H1 (cell line): ENCODE measurements around the gene ADD2. TPM values are rescaled to one million over a fixed set of nuclear protein-coding genes. Genes with fewer than 3 reads are reported as not detected.

Source experiments
- BCL11A ChIP-seq, 2 experiments: IDR thresholded peaks; one replicate each; pipeline ENCODE4 v1.6.1; 2011; ENCODE audit warnings: low read depth in 2 of 2, low read length in 2 of 2, mild to moderate bottlenecking in 2 of 2
- GTF2F1 ChIP-seq: IDR thresholded peaks from 2 replicates; pipeline ENCODE4 v1.6.1; 2012; ENCODE audit warnings: low read depth, low read length, improper control_type of control experiment, borderline replicate concordance
- KDM4A ChIP-seq: IDR thresholded peaks from one replicate; pipeline ENCODE4 v1.7.1; 2012; ENCODE audit warnings: low read depth, mild to moderate bottlenecking, moderate library complexity, low read length, inconsistent platforms; ENCODE audit not compliant: severe bottlenecking
- RNF2 ChIP-seq: fragments of 200-900, 300-1000 bp; sonication (generic); IDR thresholded peaks from 2 replicates; pipeline ENCODE4 v1.7.1; 2016; ENCODE audit warnings: borderline replicate concordance, low read depth, mild to moderate bottlenecking, antibody characterized with exemption, low read length; ENCODE audit not compliant: poor library complexity, severe bottlenecking; ENCODE audit errors: missing control alignments
- SIRT6 ChIP-seq: IDR thresholded peaks from one replicate; pipeline ENCODE4 v1.7.1; 2012; ENCODE audit warnings: low read length, inconsistent platforms
- SP4 ChIP-seq: IDR thresholded peaks from 2 replicates; pipeline ENCODE4 v1.6.1; 2012; ENCODE audit warnings: low read length, inconsistent platforms
- TAF7 ChIP-seq: optimal IDR thresholded peaks from 2 replicates; pipeline ENCODE3; 2011; ENCODE audit warnings: low read depth, mild to moderate bottlenecking, inconsistent platforms, low read length, moderate library complexity, borderline replicate concordance
- TBP ChIP-seq: IDR thresholded peaks from 2 replicates; pipeline ENCODE4 v1.6.1; 2011; ENCODE audit warnings: low read depth, low read length, improper control_type of control experiment
- polyA plus RNA-seq, 7 experiments: library from polyadenylated mRNA; depleted of rRNA in 3 of 7; stranded (reverse) in 5 of 7; unstranded in 2 of 7; fragments of >200 nt in 5 of 7; fragments of 200-250 nt in 2 of 7; gene quantifications; 1 replicate in 5 of 7; 2 replicates in 1 of 7; 4 replicates in 1 of 7; pipeline versions ENCODE4 v1.2.1 to v1.2.3, GENCODE V29; 2011 to 2013; ENCODE audit warnings: missing spikeins in 2 of 7, mixed read lengths in 2 of 7
- total RNA-seq: library from RNA; stranded (reverse); fragmentation: NEBNext Ultra II Directional; extraction: Animal tissue kit (Norgen Biotek cat#: 25700); gene quantifications from 2 replicates; pipeline ENCODE4 v1.2.1, GENCODE V29; 2021

ADD2 gene
- total and polyA plus RNA-seq, 2 of the 8 experiments (the other 6 are each of a cell fraction or from before 2014, with no cell fraction given) = 58.5 to 170 TPM

DNA sequence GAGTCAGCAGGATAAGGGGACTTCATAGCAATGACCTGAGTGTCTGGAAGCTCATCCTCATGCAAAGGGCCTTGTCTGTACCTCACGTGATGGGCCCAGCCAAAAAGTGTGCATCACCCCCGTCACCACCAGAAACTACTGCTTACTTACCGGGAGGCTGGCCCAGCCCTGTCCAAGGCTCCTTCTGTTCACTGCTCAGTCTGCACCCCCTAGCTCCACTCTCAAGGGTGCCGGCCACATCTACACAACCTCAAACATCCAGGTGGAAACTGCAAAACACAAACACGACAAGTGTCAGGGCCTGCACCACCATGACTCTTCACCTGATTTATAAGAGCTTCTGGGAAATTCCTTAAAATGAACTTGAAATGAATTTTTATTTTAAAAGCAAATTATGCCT lies 55.1 kb downstream of the ADD2 start (continued):
- TF ChIP-seq KDM4A = no peak
- no peak for TF ChIP-seq BCL11A (IDR thresholded peaks at IDR 0.05; ENCODE audit: low read depth in 2 of 2, low read length in 2 of 2)
- no peak for TF ChIP-seq SP4
- no peak for TF ChIP-seq SIRT6
- no peak for TF ChIP-seq TAF7
- TF ChIP-seq TBP = no peak
- TF ChIP-seq RNF2 = no peak
- no peak for TF ChIP-seq GTF2F1
